ENCODE measurements around the gene CNOT11.

Gene CNOT11

GRCh38 chr2:101262142-101262541 lies 9.5 kb downstream of the CNOT11 start:
- Histone ChIP-seq H3K79me2 (ENCODE audit: low read length) (peaks cover 26% of the 10 kb centered on the region), H3K9ac (ENCODE audit: low read length) (no peak overlapping the region), H3K36me3 (replicated peaks; ENCODE audit: insufficient read depth, low read length) (peaks cover 6% of the 10 kb centered on the region), H3K27ac (ENCODE audit: low read length) (no peak overlapping the region), H3K27me3 (replicated peaks; ENCODE audit: insufficient read depth, low read length) (no peaks in the 10 kb centered on the region), H3K4me2 (ENCODE audit: low read depth, low read length) (no peak overlapping the region), H3K9me3 (replicated peaks; ENCODE audit: insufficient read depth, low read length) (no peaks in the 10 kb centered on the region), H3K9me2 (replicated peaks; ENCODE audit: insufficient read depth, low read length) (no peaks in the 10 kb centered on the region), H3K4me1 (ENCODE audit: low read length) (no peaks in the 10 kb centered on the region), H3K4me3 (ENCODE audit: low read length) (no peak overlapping the region), H2AFZ (ENCODE audit: low read length) (no peak overlapping the region), H3F3A (ENCODE audit: insufficient read depth, low read length) (no peaks in the 10 kb centered on the region), H4K20me1 (ENCODE audit: insufficient read depth, low read length) (no peaks in the 10 kb centered on the region)
- DNase-seq = no peak
- TF ChIP-seq EZH2phosphoT487 (IDR thresholded peaks at IDR 0.05; ENCODE audit: low read length) = no peak
- TF ChIP-seq EZH2 (optimal IDR thresholded peaks at IDR 0.05; ENCODE audit: low read depth, low read length) = no peak
- TF ChIP-seq, protein P1, sequence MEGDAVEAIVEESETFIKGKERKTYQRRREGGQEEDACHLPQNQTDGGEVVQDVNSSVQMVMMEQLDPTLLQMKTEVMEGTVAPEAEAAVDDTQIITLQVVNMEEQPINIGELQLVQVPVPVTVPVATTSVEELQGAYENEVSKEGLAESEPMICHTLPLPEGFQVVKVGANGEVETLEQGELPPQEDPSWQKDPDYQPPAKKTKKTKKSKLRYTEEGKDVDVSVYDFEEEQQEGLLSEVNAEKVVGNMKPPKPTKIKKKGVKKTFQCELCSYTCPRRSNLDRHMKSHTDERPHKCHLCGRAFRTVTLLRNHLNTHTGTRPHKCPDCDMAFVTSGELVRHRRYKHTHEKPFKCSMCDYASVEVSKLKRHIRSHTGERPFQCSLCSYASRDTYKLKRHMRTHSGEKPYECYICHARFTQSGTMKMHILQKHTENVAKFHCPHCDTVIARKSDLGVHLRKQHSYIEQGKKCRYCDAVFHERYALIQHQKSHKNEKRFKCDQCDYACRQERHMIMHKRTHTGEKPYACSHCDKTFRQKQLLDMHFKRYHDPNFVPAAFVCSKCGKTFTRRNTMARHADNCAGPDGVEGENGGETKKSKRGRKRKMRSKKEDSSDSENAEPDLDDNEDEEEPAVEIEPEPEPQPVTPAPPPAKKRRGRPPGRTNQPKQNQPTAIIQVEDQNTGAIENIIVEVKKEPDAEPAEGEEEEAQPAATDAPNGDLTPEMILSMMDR (IDR thresholded peaks at IDR 0.05; ENCODE audit: low read length) = no peak

- H3K27me3 ChIP-seq (replicated peaks; ENCODE audit: insufficient read depth, low read length) = no peaks in the 10 kb centered on the region
- no peak overlapping the region for H3K9ac ChIP-seq (ENCODE audit: low read length)
- DNase-seq = no peak
- H3K4me3 ChIP-seq (ENCODE audit: low read length) = no peak overlapping the region
- TF ChIP-seq EZH2phosphoT487 (IDR thresholded peaks at IDR 0.05; ENCODE audit: low read length) = no peak
- no peak for TF ChIP-seq EZH2 (optimal IDR thresholded peaks at IDR 0.05; ENCODE audit: low read depth, low read length)
- no peak overlapping the region for H3K27ac ChIP-seq (ENCODE audit: low read length)
- no peaks in the 10 kb centered on the region for H3K9me3 ChIP-seq (replicated peaks; ENCODE audit: insufficient read depth, low read length)
- no peaks in the 10 kb centered on the region for H3K4me1 ChIP-seq (ENCODE audit: low read length)
- H4K20me1 ChIP-seq (ENCODE audit: insufficient read depth, low read length) = no peaks in the 10 kb centered on the region
- H3K4me2 ChIP-seq (ENCODE audit: low read depth, low read length) = no peak overlapping the region
- peaks cover 18% of the 10 kb centered on the region for H3K79me2 ChIP-seq (ENCODE audit: low read length)
- peaks cover 9% of the 10 kb centered on the region for H3K36me3 ChIP-seq (replicated peaks; ENCODE audit: insufficient read depth, low read length)
- H2AFZ ChIP-seq (ENCODE audit: low read length) = no peak overlapping the region
- H3F3A ChIP-seq (ENCODE audit: insufficient read depth, low read length) = no peaks in the 10 kb centered on the region
- no peaks in the 10 kb centered on the region for H3K9me2 ChIP-seq (replicated peaks; ENCODE audit: insufficient read depth, low read length)
These were observed 10.7 kb downstream of the CNOT11 start for GRCh38 chr2:101263377-101263800.

- Histone ChIP-seq H3K4me2 (ENCODE audit: low read depth, low read length) (no peak overlapping the region), H3K9me3 (replicated peaks; ENCODE audit: insufficient read depth, low read length) (no peaks in the 10 kb centered on the region), H4K20me1 (ENCODE audit: insufficient read depth, low read length) (no peaks in the 10 kb centered on the region), H3F3A (ENCODE audit: insufficient read depth, low read length) (no peaks in the 10 kb centered on the region), H3K4me1 (ENCODE audit: low read length) (no peaks in the 10 kb centered on the region), H3K9ac (ENCODE audit: low read length) (no peak overlapping the region), H3K27me3 (replicated peaks; ENCODE audit: insufficient read depth, low read length) (no peaks in the 10 kb centered on the region), H3K4me3 (ENCODE audit: low read length) (no peak overlapping the region), H3K9me2 (replicated peaks; ENCODE audit: insufficient read depth, low read length) (no peaks in the 10 kb centered on the region), H3K27ac (ENCODE audit: low read length) (no peak overlapping the region), H3K79me2 (ENCODE audit: low read length) (peaks cover 8% of the 10 kb centered on the region; the same call in 1 of the 2 replicates), H3K36me3 (replicated peaks; ENCODE audit: insufficient read depth, low read length) (peaks cover 9% of the 10 kb centered on the region; the same call in 1 of the 2 replicates), H2AFZ (ENCODE audit: low read length) (no peak overlapping the region)
- no peak for DNase-seq
- TF ChIP-seq EZH2phosphoT487 (IDR thresholded peaks at IDR 0.05; ENCODE audit: low read length) = no peak
- TF ChIP-seq, protein P1 (IDR thresholded peaks at IDR 0.05; ENCODE audit: low read length) = no peak
- TF ChIP-seq EZH2 (optimal IDR thresholded peaks at IDR 0.05; ENCODE audit: low read depth, low read length) = no peak
These were observed 11.8 kb downstream of the CNOT11 start for GRCh38 chr2:101264360-101264939.

DNA sequence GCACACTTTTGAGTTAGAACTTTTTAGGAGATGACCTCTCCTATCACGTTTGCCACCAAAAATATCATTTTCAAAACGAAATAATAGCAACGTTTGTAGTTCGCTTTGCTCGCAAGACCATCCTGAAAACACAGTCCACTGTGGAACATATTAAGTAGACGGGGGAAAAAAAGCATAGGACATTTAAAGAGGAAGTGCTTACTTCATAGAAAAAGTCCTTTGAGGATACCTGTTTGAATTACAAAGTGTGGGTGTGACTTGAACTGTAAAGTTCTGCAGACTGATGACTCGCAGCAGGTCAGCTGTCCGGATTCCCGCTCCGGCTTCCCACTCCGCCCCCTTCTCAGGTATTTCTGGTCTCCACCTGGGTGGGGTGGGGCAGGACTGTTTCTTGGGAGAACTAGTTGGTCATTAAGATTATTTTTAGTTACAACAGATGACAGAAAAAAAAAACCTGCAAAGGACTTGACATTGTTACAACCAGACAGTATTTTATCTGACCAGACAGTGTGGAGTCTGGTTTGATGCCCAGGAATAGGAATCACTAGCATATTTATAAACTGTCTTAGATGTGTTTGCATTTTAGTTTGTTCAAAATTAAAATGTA lies 13.3 kb downstream of the CNOT11 start:
- Histone ChIP-seq H3K36me3 (replicated peaks; ENCODE audit: insufficient read depth, low read length) (peaks cover 9% of the 10 kb centered on the region; the same call in 1 of the 2 replicates), H3K9ac (ENCODE audit: low read length) (no peak overlapping the region)

More for the DNA sequence above, 13.3 kb downstream of the CNOT11 start:
- H3K4me3 ChIP-seq (ENCODE audit: low read length) = no peak overlapping the region
- no peak overlapping the region for H3K27ac ChIP-seq (ENCODE audit: low read length)
- H3K79me2 ChIP-seq (ENCODE audit: low read length) = peaks cover 5% of the 10 kb centered on the region; the same call in 1 of the 2 replicates
- no peaks in the 10 kb centered on the region for H3F3A ChIP-seq (ENCODE audit: insufficient read depth, low read length)
- no peak overlapping the region for H2AFZ ChIP-seq (ENCODE audit: low read length)
- TF ChIP-seq EZH2phosphoT487 (IDR thresholded peaks at IDR 0.05; ENCODE audit: low read length) = no peak
- no peak for TF ChIP-seq EZH2 (optimal IDR thresholded peaks at IDR 0.05; ENCODE audit: low read depth, low read length)
- TF ChIP-seq, protein P1 (IDR thresholded peaks at IDR 0.05; ENCODE audit: low read length) = no peak
- no peak overlapping the region for H3K4me2 ChIP-seq (ENCODE audit: low read depth, low read length)
- H3K9me3 ChIP-seq (replicated peaks; ENCODE audit: insufficient read depth, low read length) = no peaks in the 10 kb centered on the region
- no peak for DNase-seq
- H3K4me1 ChIP-seq (ENCODE audit: low read length) = no peaks in the 10 kb centered on the region
- no peaks in the 10 kb centered on the region for H4K20me1 ChIP-seq (ENCODE audit: insufficient read depth, low read length)
- no peaks in the 10 kb centered on the region for H3K9me2 ChIP-seq (replicated peaks; ENCODE audit: insufficient read depth, low read length)
- H3K27me3 ChIP-seq (replicated peaks; ENCODE audit: insufficient read depth, low read length) = no peaks in the 10 kb centered on the region
